Adipocyte (in vitro differentiated cells): ENCODE results near the gene MAPK9.
"Not testable (repeated sequence)": the region's sequence is repeated elsewhere in the genome, so short reads cannot be mapped to it uniquely, and the experiment has no call there.

Source experiments
- DNase-seq: peaks from one replicate; pipeline ENCODE4 v3.0.0-alpha.2; 2015; ENCODE audit warnings: low read depth
- H3K27me3 ChIP-seq: replicated peaks from 2 replicates; pipeline ENCODE4 v1.7.0; 2013; ENCODE audit warnings: mild to moderate bottlenecking, low read length, moderate library complexity; ENCODE audit not compliant: control insufficient read depth, insufficient read depth
- H3K36me3 ChIP-seq: 2 replicates; pipeline ENCODE4 v1.7.0; 2013; ENCODE audit warnings: low read length, mild to moderate bottlenecking, moderate library complexity; ENCODE audit not compliant: control insufficient read depth, insufficient read depth, severe bottlenecking
- H3K4me1 ChIP-seq: 2 replicates; pipeline ENCODE4 v1.7.0; 2013; ENCODE audit warnings: mild to moderate bottlenecking, low read length, moderate library complexity; ENCODE audit not compliant: control insufficient read depth, insufficient read depth
- H3K4me3 ChIP-seq: 2 replicates; pipeline ENCODE4 v1.7.0; 2013; ENCODE audit warnings: mild to moderate bottlenecking, low read length, moderate library complexity
- H3K9ac ChIP-seq: 2 replicates; pipeline ENCODE4 v1.7.0; 2013; ENCODE audit warnings: mild to moderate bottlenecking, low read length, moderate library complexity
- H3K9me3 ChIP-seq: 2 replicates; pipeline ENCODE4 v1.7.0; 2013; ENCODE audit warnings: mild to moderate bottlenecking, low read length, moderate library complexity; ENCODE audit not compliant: control insufficient read depth

Gene MAPK9

DNA sequence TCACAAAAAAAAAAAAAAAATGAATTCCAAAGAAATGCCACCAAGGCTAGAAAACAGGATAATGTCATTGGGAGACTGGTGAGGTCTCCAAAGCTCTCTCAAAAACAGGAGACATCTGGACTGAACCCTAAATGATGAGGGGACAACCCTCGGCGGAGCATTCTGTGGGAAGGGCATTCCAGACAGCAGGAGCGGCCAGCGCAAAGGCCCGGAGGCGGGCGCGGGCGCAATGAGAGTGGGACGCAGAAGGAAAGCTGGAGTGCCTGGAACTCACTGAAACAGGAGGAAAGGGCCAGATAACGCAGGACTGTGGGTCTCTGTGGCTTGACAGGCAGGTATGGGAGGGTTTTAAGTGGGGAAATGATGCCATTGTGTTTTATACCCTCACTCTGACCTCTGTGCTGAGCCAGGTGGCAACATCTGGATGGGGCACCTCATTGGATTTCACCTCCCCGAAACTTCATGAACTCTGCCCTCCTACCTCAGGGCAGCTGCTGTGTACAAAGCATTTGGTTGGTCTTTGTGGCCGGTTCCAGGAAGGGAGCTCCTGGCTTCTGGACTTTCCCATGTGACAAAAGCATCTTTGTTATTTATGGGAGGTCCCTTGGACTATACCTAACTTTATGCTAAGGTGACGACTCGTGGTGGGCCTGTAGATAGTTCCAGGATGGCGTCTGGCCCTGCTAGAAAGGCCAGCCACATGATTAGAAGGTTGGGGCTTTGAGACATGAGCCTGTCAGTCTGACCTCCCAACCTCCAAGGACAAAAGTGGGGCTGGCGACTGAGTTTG is 11.5 kb upstream of the MAPK9 start:
- DNase-seq = no peak
- H3K27me3 ChIP-seq = no peaks in the 10 kb centered on the region
- H3K9me3 ChIP-seq = no peaks in the 10 kb centered on the region
- H3K36me3 ChIP-seq = peaks cover 65% of the 10 kb centered on the region
- no peaks in the 10 kb centered on the region for H3K4me1 ChIP-seq
- H3K9ac ChIP-seq = no peak overlapping the region
- H3K4me3 ChIP-seq = no peak overlapping the region

DNA sequence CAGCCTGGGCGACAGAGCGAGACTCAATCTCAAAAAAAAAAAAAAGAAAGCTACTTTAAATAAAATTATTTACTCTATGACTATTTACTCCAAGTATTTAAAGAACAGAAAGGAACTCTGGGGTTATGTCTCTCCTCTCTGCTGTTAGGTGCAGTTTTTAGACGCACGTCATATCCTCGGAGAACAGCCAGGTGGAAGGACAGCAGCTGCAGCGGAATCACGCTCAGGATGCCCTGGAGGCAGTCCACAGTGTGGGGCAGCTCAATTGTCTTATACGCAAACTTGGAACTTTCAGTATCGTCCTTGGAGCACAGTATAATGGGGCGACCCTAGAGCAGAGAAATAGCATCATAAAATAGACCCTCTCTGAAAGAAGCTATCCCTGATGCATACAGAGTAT is 10.4 kb upstream of the MAPK9 start:
- Histone ChIP-seq H3K36me3 (peaks cover 61% of the 10 kb centered on the region), H3K9me3 (no peaks in the 10 kb centered on the region), H3K9ac (no peak overlapping the region), H3K27me3 (no peaks in the 10 kb centered on the region), H3K4me1 (no peaks in the 10 kb centered on the region), H3K4me3 (no peak overlapping the region)
- DNase-seq = no peak

- no peak overlapping the region for H3K4me3 ChIP-seq
- H3K9ac ChIP-seq = no peak overlapping the region
- no peaks in the 10 kb centered on the region for H3K27me3 ChIP-seq
- no peaks in the 10 kb centered on the region for H3K9me3 ChIP-seq
- no peaks in the 10 kb centered on the region for H3K4me1 ChIP-seq
- peaks cover 55% of the 10 kb centered on the region for H3K36me3 ChIP-seq
- no peak for DNase-seq
Measured at GRCh38 chr5:180301253-180301652, 9.4 kb upstream of the MAPK9 start.

DNA sequence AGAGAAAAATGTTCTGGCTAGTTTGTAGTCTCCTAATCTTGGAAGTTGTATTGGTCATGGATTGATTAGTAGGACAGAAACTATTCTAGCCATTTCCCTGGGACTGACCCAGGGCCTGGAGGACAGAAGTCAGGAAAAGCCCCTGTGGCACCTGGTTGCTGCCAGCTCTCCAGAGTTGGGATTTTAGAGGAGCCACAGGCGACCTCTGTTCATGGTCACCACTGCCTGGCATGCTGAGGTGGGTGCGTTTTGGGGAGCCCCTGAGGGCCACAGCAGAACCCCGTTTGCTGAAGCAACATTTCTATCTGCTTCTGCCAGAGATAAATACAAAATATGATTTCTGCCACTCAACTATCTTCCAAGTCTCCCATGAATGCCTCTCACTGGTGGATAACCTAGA is 7.6 kb upstream of the MAPK9 start:
- Histone ChIP-seq H3K36me3 (peaks cover 38% of the 10 kb centered on the region), H3K9me3 (no peaks in the 10 kb centered on the region), H3K27me3 (no peaks in the 10 kb centered on the region), H3K4me3 (no peak overlapping the region), H3K9ac (no peak overlapping the region), H3K4me1 (no peaks in the 10 kb centered on the region)
- DNase-seq = no peak

GRCh38 chr5:180299014-180299413 is 7.1 kb upstream of the MAPK9 start:
- H3K27me3 ChIP-seq, DNase-seq, H3K4me3 ChIP-seq, H3K4me1 ChIP-seq, H3K9me3 ChIP-seq, H3K9ac ChIP-seq: not testable (repeated sequence)
- H3K36me3 ChIP-seq = peaks cover 33% of the 10 kb centered on the region

DNA sequence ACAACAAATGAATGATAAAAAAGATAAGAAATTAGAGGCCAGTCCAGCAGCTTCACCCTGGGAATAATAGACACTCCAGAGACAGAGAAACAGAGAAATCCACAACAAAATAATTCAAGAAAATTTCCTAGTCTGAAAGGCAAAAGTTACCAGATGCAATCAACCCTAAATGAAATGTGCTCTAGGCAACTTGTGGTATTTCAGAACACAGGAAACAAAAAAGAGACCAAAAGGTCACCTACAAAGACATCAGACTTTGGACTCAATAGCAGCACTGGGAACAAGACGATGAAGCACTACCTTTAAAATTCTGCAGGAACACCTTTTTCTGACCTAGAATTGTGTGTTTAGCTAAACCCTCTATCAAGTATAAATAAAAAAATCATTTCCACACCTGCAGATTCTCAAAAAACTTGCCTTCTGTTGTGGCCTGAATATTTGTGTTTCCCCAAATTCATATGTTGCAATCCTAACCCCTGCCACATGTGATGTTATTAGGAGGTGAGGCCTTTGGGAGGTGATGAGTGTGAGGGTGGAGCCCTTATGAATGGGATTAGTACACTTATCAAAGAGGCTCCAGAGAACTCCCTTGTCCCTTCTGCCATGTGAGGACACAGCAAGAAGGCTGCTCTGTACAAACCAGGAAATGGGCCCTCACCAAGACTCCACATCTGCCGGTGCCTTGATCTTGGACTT is 5.9 kb upstream of the MAPK9 start:
- peaks cover 5% of the 10 kb centered on the region for H3K4me1 ChIP-seq
- no peaks in the 10 kb centered on the region for H3K27me3 ChIP-seq
- peaks cover 23% of the 10 kb centered on the region for H3K36me3 ChIP-seq
- H3K4me3 ChIP-seq = no peak overlapping the region
- H3K9ac ChIP-seq = no peak overlapping the region
- no peaks in the 10 kb centered on the region for H3K9me3 ChIP-seq
- no peak for DNase-seq

GRCh38 chr5:180296771-180297170 is 4.9 kb upstream of the MAPK9 start:
- DNase-seq = no peak
- no peaks in the 10 kb centered on the region for H3K27me3 ChIP-seq
- no peak overlapping the region for H3K4me3 ChIP-seq
- peaks cover 5% of the 10 kb centered on the region for H3K4me1 ChIP-seq
- H3K9ac ChIP-seq = no peak overlapping the region
- peaks cover 16% of the 10 kb centered on the region for H3K36me3 ChIP-seq
- H3K9me3 ChIP-seq = no peaks in the 10 kb centered on the region

DNA sequence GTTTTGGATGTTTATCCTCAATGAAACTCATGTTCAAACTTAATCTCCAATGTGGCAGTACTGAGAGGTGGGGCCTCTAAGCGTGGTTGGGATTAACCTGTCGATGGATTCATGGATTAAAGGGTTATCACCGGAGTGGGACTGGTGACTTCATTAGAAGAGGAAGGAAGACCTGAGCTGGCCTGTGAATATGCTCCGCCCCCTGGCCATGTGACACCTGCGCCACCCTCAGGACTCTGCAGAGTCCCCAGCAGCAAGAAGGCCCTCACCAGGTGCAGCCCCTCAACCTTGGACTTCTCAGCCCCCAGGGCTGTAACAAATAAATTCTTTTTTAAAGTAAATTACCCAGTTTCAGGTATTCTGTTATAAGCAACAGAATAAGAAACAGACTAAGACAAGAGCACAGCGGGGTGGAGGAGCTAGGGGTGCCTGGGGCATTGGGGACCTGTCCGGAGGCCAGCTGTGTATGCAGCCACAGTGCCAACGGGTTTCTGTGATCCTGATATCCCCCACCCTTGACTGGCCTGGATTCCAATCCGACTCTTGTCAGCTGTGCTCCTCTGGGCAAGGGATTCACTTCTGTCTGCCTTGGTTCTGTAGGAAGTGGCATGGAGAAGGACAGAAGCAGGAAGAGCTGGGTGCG is 3.2 kb upstream of the MAPK9 start:
- Histone ChIP-seq H3K4me1 (peaks cover 14% of the 10 kb centered on the region), H3K9ac (no peak overlapping the region), H3K9me3 (no peaks in the 10 kb centered on the region), H3K36me3 (no peaks in the 10 kb centered on the region), H3K27me3 (no peaks in the 10 kb centered on the region), H3K4me3 (no peak overlapping the region)
- no peak for DNase-seq

DNA sequence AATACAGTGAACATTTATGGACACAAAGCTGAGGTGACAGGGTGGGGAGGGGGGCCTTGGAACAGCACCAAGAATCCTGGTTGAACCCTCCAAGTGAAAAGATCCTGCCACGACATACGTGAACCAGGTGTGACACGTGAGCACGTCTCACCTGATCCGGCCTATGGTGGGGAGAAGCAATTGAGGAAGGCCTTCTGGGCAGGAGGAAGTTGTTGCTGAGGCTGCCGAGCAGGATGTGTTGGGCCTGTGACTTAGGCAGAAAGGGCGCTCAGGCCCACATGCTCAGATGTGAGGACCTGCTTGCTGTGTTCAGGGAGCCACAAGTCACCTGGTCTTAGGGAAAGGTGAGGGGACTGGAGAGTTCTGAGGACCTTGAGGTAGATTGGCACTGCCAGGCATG is 2.5 kb upstream of the MAPK9 start:
- no peak for DNase-seq
- H3K36me3 ChIP-seq = no peaks in the 10 kb centered on the region
- no peak overlapping the region for H3K9ac ChIP-seq
- no peak overlapping the region for H3K4me3 ChIP-seq
- no peaks in the 10 kb centered on the region for H3K27me3 ChIP-seq
- H3K4me1 ChIP-seq = peaks cover 18% of the 10 kb centered on the region
- H3K9me3 ChIP-seq = no peaks in the 10 kb centered on the region

- Histone ChIP-seq H3K4me1 (peaks cover 29% of the 10 kb centered on the region), H3K27me3 (no peaks in the 10 kb centered on the region), H3K36me3 (peaks cover 5% of the 10 kb centered on the region), H3K4me3 (peak overlapping the region; percentile 91), H3K9me3 (no peaks in the 10 kb centered on the region), H3K9ac (peak overlapping the region; percentile 90)
- peak; percentile 32 for DNase-seq
Measured at GRCh38 chr5:180291234-180291940, 496 bp downstream of the MAPK9 start.
